HL-60 (cell line): ENCODE data around the gene KMT5C.

Experiments
- CTCF ChIP-seq: IDR thresholded peaks from one replicate; pipeline ENCODE4 v1.5.1; 2011; ENCODE audit warnings: low read length, control low read depth, inconsistent platforms; ENCODE audit not compliant: insufficient read depth
- POLR2AphosphoS5 ChIP-seq: IDR thresholded peaks from 2 replicates; pipeline ENCODE4 v1.6.1; 2012; ENCODE audit warnings: low read depth
- REST ChIP-seq: IDR thresholded peaks from 2 replicates; pipeline ENCODE4 v1.6.1; 2012; ENCODE audit warnings: low read depth; ENCODE audit not compliant: insufficient replicate concordance

- TF ChIP-seq CTCF (no peak), POLR2AphosphoS5 (no peak), REST (no peak)
Observed at GRCh38 chr19:55376241-55376933, 36.7 kb downstream of the KMT5C start, which contains the start of gene TMEM190.
